NCI-H1436 (cell line): Measurements from ENCODE around the gene SCD5.

Source experiments
- DNase-seq: peaks from one replicate; lab custom pipeline; 2025; lab: John Stamatoyannopoulos, UW

The SCD5 gene

DNA sequence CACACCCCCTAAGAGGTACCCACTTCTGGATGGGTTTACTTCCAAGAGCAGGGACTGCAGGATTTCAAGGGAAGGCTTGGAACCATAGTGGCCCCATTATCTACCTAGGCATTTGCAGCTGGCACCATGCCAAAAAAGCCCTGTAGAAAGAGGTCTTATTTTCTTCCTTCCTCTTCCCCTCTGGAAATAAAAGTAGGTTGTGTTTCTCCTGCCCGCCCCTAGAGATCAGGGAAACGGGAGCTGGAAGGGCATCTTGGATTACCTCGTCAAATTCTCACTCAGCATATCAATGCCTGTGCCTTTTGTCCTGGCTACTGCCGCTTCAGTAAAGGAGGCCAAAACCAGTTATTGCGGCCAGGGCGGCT is 1.6 kb downstream of the SCD5 start:
- peak; percentile 22 for DNase-seq

DNA sequence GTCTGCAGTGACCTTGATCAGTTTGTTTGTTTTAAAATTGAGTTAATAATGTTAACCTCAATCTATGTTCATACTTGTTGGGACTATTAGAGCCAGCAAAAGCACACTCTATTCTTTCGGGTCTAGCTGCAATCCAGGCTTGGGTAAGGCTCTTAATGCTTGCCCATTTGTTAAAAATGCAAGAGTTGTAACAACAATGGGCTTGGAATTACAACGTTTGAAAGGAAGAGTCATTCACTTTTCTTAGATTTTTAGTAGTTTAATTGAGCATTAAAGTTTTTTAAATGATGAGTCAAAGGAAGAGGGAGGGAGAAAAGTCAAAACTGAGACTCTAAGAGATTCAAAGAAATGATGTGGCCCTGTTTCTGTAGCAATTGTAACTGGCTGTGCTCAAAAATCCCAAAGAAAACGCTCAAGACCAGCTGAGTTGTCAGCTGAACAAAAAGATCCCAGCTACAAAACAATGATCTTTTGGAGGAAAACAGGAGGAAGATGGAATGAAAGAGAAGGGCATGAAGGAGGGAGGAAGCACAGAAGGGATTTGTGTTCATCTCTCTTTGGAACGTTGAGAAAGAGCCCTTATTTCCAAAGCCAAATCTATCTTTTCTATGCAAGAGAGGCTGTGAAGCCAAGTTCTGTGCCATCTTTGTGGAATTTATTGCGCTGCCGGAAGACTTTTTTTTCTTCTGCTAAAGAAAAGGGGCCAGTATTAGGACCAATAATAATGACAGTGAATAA is 5.5 kb downstream of the SCD5 start:
- no peak for DNase-seq

DNA sequence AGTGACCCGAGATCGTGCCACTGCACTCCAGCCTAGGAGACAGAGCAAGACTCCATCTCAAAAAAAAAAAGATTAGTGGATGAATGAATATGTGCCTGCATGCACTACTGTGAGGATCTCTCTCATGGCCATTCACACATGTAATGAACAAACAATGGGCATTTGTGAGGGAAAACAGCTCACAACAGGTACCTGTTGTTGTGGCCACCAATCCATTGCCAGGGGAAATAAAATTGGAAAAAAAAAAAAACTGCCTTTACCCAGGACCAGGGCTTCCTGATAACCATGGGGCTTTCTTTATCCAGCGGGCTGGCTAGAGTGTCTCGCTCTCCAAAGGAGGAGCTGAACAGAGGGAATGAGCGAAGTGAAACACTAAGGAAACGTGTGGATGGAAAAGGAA is 7.4 kb downstream of the SCD5 start:
- no peak for DNase-seq

GRCh38 chr4:82790060-82790660 is 8.4 kb downstream of the SCD5 start:
- DNase-seq: no peak

DNA sequence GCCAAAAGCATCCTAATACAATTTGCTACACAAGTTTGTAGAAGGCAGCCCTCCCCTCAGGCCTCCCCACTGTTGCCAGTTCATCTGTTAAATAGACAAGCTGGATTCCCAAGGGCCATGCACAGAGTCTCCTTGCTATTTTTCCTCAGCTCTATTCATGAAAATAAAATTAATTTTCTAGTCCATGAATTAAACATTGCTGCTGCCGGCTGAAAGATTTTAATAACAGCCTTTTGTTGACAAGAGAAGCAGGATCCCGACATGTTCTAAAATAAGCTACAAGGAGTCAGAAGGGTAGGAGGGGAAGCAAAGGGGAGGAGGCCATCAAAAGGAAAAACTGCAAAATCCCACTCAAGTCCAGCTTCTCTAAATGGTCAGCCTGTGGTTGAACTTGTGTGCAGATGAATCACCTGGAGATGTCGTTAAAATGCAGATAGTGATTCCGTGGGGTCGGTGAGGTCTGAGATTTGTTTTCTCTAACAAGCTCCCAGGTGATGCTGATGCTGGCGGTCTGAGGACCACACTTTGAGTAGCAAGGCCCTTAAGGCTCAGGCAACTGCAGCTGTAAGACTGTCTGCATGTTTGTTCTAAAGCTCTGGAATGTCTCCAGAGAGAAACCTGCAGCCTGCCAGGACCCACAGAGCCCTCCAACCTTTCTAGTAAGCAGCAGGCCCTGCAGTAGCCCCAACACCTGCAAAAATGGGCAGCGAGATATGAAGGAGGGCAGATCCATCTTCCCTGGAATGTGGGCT is 9.4 kb downstream of the SCD5 start:
- no peak for DNase-seq

- DNase-seq: no peak
These were observed 11.3 kb downstream of the SCD5 start for GRCh38 chr4:82787342-82787741.

GRCh38 chr4:82786828-82787227 is 11.8 kb downstream of the SCD5 start:
- no peak for DNase-seq

DNA sequence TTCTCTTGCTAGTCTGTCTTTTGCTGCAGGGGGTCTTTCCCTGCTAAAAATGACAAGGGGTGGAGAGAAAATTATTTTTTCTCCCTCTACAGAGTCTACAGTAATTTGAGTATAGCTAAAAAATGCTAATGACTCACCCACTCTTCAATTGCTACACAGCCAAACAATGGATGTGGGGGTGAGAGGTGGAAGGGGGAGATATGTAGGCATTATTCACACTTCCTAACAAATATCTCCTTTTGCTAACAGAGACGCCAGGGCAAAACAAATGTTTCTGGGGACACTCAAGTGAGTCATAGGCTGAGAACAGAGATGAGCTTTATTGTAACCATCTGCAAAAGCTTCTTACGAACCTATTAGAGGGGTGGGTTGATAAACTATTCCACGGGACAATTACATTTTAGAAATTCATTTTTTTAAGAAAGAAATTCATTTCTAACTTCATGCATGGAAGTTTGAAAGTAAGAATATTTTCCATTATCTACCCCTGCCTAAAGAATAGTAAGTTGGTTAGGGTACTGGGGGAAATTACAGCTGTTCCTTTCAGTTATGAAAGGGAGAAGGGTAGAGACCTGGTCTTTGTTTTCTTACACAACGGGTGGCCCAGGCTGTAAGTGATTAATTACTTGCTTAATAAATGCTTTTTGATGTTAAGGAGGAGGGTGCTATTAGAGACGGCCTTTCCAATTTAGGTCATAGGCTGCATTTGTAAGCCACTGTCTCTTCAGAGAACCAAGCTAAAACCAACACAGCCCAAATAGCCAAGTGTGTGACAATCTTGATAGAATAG is 12.8 kb downstream of the SCD5 start:
- DNase-seq: no peak

DNA sequence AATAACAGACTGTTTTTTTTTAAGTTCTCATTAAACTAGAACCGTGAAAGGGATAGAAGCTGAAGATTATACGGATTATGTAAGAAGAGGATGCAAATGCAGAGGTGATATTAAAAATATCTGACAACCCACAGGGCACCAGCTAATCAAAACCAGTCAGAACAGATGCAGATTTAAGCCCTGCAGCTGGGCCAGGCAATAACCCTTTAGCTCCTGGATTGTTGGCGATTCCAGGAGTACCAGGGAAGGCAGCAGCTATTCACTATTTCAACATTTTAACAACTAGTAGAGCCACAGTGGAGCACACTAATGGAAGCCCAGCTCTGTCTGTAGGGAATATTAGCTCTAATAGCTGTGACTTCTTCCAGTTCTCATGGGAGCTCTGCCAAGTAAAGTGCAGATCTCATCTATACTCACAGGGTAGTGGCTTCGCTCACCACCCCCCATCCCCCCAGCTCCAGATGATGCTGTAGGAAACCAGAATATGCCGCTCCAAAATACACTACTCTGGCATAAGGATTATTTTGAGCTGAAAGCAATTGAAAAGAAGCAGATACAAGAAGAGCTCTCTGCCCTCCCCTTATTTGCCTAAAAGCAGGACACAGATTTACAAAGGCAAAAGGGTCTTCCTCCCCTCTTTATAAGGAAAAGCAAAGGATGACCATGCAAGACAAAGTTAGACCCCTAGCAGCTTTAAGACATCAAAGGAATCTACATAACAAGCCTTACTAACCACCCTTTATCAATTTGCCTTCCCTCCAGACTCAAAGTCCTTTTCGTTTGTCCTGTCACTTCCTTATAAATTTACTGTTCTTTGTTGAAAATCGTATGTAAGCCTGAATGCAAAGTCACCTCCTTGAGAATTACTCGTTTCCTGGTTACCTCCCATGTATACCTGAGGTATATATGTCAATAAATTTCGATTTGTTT is 13.7 kb downstream of the SCD5 start:
- no peak for DNase-seq

GRCh38 chr4:82782626-82783345 is 15.8 kb downstream of the SCD5 start:
- no peak for DNase-seq

DNA sequence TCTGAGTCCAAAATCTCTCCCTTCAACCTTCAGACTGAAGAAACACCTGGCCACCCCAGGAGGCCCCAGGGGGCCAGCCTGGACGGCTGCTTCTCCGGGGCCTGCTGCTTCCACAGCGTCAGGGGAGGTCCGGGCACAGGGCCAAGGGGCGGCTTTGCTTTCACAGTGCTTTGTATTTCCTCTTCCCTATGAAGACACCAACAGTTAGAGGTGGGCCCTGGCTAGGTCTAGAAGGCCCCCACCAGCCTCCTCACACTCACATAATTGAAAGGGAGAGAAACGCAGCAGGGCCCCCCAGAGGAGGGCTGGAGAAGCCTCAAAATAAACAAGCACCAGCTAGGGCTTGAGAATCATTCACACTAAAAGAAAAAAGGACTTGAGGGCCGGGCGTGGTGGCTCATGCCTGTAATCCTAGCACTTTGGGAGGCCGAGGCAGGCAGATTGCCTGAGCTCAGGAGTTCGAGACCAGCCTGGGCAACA is 17.8 kb downstream of the SCD5 start:
- peak; percentile 91 for DNase-seq

GRCh38 chr4:82780170-82780751 is 18.3 kb downstream of the SCD5 start:
- DNase-seq: no peak

DNA sequence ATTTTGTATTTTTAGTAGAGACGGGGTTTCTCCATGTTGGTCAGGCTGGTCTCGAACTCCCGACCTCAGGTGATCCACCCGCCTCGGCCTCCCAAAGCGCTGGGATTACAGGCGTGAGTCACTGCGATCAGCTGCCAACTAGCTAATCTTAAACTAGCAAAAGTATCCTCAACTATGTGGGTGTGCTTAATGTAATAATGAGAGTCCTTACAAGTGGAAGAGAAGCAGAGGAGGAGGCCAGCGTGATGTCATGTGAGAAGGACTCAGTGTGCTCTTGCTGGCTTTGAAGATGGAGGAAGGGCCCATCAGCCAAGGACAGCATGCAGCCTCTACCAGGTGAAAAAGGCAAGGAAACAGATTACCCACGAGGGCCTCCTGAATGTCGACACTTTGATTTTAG is 19.6 kb downstream of the SCD5 start:
- DNase-seq: no peak

GRCh38 chr4:82777857-82778525 is 20.6 kb downstream of the SCD5 start:
- DNase-seq: no peak

GRCh38 chr4:82776925-82777542 is 21.6 kb downstream of the SCD5 start:
- DNase-seq: no peak

- DNase-seq: no peak
These were observed 23.4 kb downstream of the SCD5 start for GRCh38 chr4:82775243-82775642.

DNA sequence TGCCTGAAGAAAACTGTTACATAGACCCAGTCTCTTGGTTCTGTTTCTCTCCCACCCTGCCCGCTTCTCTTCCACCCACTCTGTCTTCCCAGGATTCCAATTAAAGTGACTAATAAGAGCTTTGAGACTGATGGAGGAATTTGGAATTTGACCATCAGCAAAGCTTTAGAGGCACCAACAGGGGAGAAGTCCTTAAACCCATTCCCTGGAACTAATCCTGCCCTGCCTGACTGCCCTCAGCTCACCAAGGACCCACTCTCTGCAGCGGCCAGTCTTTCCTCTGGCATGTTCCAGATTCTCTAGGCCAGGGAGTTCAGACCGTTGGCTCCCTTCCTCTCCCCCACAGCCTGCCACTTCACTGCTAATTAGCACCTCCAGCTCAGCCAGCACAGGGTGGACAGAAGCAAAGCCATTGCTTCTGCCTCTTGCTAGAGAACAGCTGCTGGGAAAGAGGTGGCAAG is 23.9 kb downstream of the SCD5 start:
- DNase-seq: no peak

GRCh38 chr4:82773057-82773456 is 25.5 kb downstream of the SCD5 start:
- no peak for DNase-seq

GRCh38 chr4:82770607-82771006 is 28.0 kb downstream of the SCD5 start:
- no peak for DNase-seq
